ENCODE results near the gene TPRN. TPM values are rescaled to one million over a fixed set of nuclear protein-coding genes. Genes with fewer than 3 reads are reported as not detected.

The TPRN gene
- total RNA-seq, 1 donor from 2014 or later = 19.8 TPM

DNA sequence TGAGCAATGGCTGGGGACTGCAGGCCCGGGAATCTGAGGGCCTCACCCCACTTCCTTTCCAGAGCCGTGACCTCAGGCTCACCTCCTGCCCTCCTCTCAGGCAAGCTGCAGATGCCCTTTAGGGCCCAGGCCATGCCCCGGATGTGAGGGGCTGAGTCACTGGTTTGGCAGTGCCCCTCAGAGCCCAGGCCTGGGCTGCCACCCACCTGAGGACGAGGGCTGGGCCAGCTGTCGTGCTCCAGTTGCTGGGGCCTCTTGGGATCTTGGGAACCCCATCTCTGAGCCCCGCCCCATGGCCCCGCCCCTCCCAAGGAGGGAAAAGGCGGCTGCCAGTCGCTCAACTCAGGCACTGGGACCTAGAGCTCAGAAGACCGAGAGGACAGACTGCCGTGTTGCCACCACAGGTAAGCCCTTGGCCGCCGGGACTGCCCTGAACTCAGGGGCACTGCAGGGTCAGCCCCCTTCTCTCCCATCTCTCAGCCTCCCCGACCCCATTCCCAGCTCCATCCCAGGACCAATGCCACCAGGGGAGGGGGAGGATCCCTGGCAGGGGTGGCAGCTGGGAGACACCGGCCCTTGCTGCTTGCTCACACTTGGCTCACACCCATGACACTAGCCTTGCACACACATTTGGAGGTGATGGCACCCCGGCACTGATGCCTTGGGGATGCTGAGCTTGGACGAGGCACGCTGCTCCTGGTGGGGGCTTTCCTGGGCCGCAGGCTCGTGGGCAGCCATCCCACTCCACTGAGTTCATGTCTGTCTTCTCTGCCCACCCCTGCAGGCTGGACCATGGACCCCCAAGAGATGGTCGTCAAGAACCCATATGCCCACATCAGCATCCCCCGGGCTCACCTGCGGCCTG is 24.5 kb upstream of the TPRN start, which contains the start of gene CYSRT1:
Gene CYSRT1 (plus strand): TSS at position 345 of the 865 bp plus-strand sequence. CDS start 448 bp downstream, at position 793.
- Mint-ChIP-seq H3K9me3 (ENCODE audit: unreplicated experiment) (no peaks in the 10 kb centered on the region), H3K4me1 (ENCODE audit: unreplicated experiment) (peaks cover 10% of the 10 kb centered on the region), H3K4me3 (ENCODE audit: unreplicated experiment) (peak within 1 kb of the TSS; percentile 67), H3K27me3 (ENCODE audit: unreplicated experiment) (no peaks in the 10 kb centered on the region), H3K36me3 (ENCODE audit: unreplicated experiment) (no peaks in the 10 kb centered on the region), H3K27ac (ENCODE audit: unreplicated experiment) (peak within 1 kb of the TSS; percentile 47)
- no peak for TF ChIP-seq CTCF (IDR thresholded peaks at IDR 0.05)
- no peak for DNase-seq (ENCODE audit: extremely low spot score, unreplicated experiment)

GRCh38 chr9:137223078-137223970 is 22.8 kb upstream of the TPRN start:
- no peaks in the 10 kb centered on the region for H3K27me3 Mint-ChIP-seq (ENCODE audit: unreplicated experiment)
- no peaks in the 10 kb centered on the region for H3K36me3 Mint-ChIP-seq (ENCODE audit: unreplicated experiment)
- H3K4me3 Mint-ChIP-seq (ENCODE audit: unreplicated experiment) = peak overlapping the region; percentile 74
- no peak for TF ChIP-seq CTCF (IDR thresholded peaks at IDR 0.05)
- H3K4me1 Mint-ChIP-seq (ENCODE audit: unreplicated experiment) = peaks cover 15% of the 10 kb centered on the region
- H3K27ac Mint-ChIP-seq (ENCODE audit: unreplicated experiment) = peak overlapping the region; percentile 76
- DNase-seq (ENCODE audit: extremely low spot score, unreplicated experiment) = peak; percentile 99
- no peaks in the 10 kb centered on the region for H3K9me3 Mint-ChIP-seq (ENCODE audit: unreplicated experiment)

- Mint-ChIP-seq H3K36me3 (ENCODE audit: unreplicated experiment) (no peaks in the 10 kb centered on the region), H3K9me3 (ENCODE audit: unreplicated experiment) (no peaks in the 10 kb centered on the region), H3K4me1 (ENCODE audit: unreplicated experiment) (peaks cover 13% of the 10 kb centered on the region), H3K27me3 (ENCODE audit: unreplicated experiment) (no peaks in the 10 kb centered on the region), H3K27ac (ENCODE audit: unreplicated experiment) (peak within 1 kb of the TSS; percentile 38), H3K4me3 (ENCODE audit: unreplicated experiment) (peak within 1 kb of the TSS; percentile 74)
- no peak for DNase-seq (ENCODE audit: extremely low spot score, unreplicated experiment)
- no peak for TF ChIP-seq CTCF (IDR thresholded peaks at IDR 0.05)
Observed at GRCh38 chr9:137222190-137223077, 21.9 kb upstream of the TPRN start, which contains the start of gene RNF208. Gene RNF208 (minus strand): TSS chr9:137222240. CDS start chr9:137221212, 1,028 bp downstream.

- no peak for TF ChIP-seq CTCF (IDR thresholded peaks at IDR 0.05)
- H3K27me3 Mint-ChIP-seq (ENCODE audit: unreplicated experiment) = no peaks in the 10 kb centered on the region
- H3K36me3 Mint-ChIP-seq (ENCODE audit: unreplicated experiment) = no peaks in the 10 kb centered on the region
- peaks cover 11% of the 10 kb centered on the region for H3K4me1 Mint-ChIP-seq (ENCODE audit: unreplicated experiment)
- no peaks in the 10 kb centered on the region for H3K9me3 Mint-ChIP-seq (ENCODE audit: unreplicated experiment)
- no peak overlapping the region for H3K27ac Mint-ChIP-seq (ENCODE audit: unreplicated experiment)
- no peak overlapping the region for H3K4me3 Mint-ChIP-seq (ENCODE audit: unreplicated experiment)
- no peak for DNase-seq (ENCODE audit: extremely low spot score, unreplicated experiment)
Observed at GRCh38 chr9:137221506-137222111, 21.1 kb upstream of the TPRN start.

Data from osteocyte (in vitro differentiated cells).